HG02798 (cell line): ENCODE measurements around the gene TOE1.
"Not testable (repeated sequence)": the region's sequence is repeated elsewhere in the genome, so short reads cannot be mapped to it uniquely, and the experiment has no call there.

Experiments used
- ATAC-seq: cut with Tn5 transposase; IDR thresholded peaks from one replicate; pipeline ENCODE4 v1.9.1; 2021; ENCODE audit warnings: mild to moderate bottlenecking; ENCODE audit not compliant: unreplicated experiment, poor library complexity

TOE1 gene

GRCh38 chr1:45339789-45340558 lies at the start of gene TOE1, which contains the start of gene MUTYH:
TSS of gene TOE1 (plus strand) at chr1:45340170. CDS start at chr1:45340253, 83 bp downstream.
TSS of gene MUTYH (minus strand) at chr1:45340440. CDS start at chr1:45334505, 5,935 bp downstream.
- peak; percentile 91 for ATAC-seq

DNA sequence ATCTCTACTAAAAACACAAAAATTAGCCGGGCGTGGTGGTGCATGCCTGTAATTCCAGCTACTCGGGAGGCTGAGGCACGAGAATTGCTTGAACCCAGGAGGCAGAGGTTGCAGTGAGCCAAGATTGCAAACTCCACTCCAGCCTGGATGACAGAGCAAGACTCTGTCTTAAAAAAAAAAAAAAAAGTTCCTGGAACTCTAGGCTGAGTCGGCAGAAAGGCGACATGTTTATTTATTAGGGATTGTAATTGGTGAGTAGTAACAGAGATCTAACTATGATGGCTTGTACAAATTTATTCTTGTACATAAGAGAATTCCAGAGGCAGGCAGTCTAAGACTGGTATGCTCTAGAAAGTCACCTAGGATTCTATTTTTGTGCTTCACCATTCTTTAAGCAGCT lies 49.0 kb upstream of the TOE1 start:
- ATAC-seq: not testable (repeated sequence)

- no peak for ATAC-seq
Measured at GRCh38 chr1:45291716-45292115, 48.3 kb upstream of the TOE1 start.

DNA sequence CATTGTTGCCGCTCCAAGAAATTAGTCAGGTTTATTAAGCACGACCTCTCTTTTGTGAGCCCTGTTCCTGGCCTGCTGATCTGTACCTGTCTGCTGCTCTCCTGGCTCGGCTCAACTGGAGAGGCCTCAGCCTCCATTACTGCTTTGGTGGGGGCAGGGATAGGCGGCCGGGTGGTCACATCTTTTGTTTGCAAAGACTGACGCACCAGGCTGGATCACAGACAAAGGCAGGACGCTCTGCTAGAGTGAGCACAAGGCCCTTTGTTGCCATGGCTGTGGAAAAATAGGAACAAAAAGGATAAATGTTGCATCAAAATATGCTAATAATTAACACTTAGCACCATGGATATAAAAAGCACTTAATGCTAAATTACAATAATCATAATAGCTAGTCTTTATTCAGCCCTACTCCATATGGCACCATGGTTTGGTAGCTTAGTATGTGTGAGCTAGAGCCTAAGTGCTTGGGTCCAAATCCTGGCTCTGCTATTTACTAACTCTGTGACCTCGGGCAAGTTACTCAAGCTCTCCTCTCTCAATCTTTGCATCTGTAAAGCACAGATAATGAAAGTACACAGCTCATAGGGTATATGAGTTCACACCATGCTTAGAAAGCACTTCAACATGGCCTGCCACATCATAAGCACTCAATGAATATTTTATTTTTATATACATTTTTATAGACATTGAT lies 42.2 kb upstream of the TOE1 start:
- no peak for ATAC-seq

GRCh38 chr1:45299296-45299695 lies 40.7 kb upstream of the TOE1 start:
- no peak for ATAC-seq

DNA sequence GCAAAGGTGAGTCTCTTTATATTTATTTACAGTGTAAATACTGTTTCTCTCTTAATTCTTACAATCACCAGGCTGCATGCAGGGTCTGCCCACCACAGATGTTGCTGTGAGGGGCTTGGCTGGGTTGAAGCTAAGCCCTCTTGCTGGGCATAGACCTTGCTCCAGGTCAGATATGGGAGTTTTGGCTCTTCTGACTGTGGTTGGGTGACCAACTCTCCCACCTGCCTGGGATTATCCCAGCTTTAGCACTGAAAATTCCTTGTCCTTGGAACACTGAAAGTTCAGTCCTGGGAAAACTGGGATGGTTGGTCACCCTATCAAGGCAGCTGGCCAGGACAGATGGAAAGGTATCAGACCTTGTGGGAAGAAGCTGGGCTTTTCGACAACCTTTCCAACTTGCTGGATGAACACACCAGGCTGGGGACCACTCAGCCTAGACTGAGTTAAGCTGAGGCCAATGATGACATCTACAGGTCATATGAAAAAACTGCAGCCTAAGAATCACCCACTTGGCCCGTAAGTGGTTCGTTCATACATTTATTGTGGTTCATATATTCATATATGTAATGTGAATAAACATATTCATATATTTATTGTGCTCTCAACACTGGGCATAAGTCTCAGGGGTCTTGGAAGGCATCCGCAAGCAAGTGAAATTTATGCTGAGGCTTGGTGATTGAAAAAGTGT lies 39.8 kb upstream of the TOE1 start:
- ATAC-seq: no peak

DNA sequence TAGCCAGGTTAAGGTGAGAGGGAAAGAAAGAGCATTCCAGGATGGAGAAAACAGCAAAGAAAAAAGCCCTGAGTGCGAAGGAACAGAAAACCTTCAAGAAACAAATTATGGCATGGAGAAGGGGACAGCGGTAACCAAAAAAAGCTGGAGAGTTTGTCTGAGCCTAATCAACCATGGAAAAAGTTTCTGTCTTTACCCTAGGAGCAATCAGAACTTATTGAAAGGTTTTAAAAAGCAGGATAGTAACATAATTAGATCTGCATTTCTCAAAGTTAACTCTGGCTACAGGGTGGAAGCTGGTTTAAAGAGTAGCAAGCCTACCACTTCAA lies 39.3 kb upstream of the TOE1 start:
- no peak for ATAC-seq

DNA sequence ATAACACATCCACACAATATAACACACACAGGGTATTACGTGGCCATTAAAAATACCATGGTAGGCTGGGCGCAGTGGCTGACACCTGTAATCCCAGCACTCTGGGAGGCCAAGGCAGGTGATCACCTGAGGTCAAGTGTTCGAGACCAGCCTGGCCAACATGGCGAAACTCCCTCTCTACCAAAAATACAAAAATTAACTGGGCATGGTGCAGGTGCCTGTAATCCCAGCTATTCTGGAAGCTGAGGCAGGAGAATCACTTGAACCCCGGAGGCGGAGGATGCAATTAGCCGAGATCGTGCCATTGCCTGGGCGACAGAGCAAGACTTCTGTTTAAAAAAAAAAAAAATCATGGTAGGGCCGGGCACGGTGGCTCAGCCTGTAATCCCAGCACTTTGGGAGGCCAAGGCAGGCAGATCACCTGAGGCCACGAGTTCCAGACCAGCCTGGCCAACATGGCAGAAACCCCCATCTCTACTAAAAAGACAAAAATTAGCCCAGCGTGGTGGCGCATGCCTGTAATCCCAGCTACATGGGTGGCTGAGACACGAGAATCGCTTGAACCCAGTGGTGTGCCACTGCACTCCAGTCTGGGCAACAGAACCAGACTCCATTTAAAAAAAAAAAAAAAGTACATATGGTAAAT lies 37.3 kb upstream of the TOE1 start:
- no peak for ATAC-seq

GRCh38 chr1:45303520-45304310 lies 36.3 kb upstream of the TOE1 start:
- ATAC-seq: peak; percentile 77

GRCh38 chr1:45304311-45305081 lies 35.5 kb upstream of the TOE1 start:
- no peak for ATAC-seq

GRCh38 chr1:45305231-45305630 lies 34.7 kb upstream of the TOE1 start:
- ATAC-seq: no peak

- no peak for ATAC-seq
Measured at GRCh38 chr1:45306319-45306718, 33.7 kb upstream of the TOE1 start.

DNA sequence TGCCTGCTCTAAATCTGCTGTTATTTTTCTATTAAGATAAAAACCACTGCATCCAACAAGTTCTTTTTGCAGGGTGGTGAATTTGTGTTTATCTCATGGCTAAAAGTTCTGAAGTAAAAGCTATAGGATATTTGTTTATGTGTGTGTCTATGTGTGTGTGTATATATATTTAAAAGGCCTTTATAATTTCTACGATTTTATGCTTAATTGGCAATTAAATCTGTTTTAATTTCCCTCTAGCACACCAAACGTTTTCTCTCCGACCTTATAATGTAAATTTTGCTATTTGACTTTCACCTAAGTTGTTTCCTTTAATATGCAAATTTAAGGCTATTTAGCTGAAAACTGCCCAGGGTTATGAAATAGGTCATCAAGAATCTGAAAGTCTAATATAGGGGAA lies 33.1 kb upstream of the TOE1 start:
- no peak for ATAC-seq

GRCh38 chr1:45314266-45314665 lies 25.7 kb upstream of the TOE1 start:
- no peak for ATAC-seq

GRCh38 chr1:45317166-45317565 lies 22.8 kb upstream of the TOE1 start:
- ATAC-seq: no peak

- no peak for ATAC-seq
Measured at GRCh38 chr1:45319761-45320160, 20.2 kb upstream of the TOE1 start.

DNA sequence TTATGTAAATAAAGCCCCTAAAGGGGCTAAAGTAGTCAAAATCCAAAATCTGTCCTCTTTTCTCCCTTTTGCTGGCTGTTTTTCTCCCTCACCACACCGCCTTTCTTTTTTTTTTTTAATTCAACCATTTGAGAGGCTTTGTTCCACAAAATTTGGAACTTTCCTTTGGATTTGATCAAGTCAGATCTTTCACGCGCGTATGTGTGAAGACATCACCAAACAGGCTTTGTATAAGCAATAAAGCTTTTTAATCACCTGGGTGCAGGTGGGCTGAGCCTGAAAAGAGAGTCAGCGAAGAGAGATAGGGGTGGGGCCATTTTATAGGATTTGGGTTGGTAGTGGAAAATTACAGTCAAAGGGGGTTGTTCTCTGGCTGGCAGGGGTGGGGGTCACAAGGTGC lies 18.5 kb upstream of the TOE1 start:
- no peak for ATAC-seq

- no peak for ATAC-seq
Measured at GRCh38 chr1:45322486-45323040, 17.4 kb upstream of the TOE1 start.
